Esophagus muscularis mucosa (tissue), 4 donors: ENCODE results near the gene CHN1.

Experiments
- CTCF ChIP-seq, 3 experiments: fragments of 200-600 bp in 2 of 3; fragments of 450-650 bp in 1 of 3; sonication (generic) in 2 of 3; IDR thresholded peaks; one replicate each; pipeline ENCODE4 v1.5.1; 2017 to 2019; ENCODE audit warnings: antibody characterized with exemption in 3 of 3, mild to moderate bottlenecking in 2 of 3, moderate library complexity in 1 of 3
- EP300 ChIP-seq: sonication (generic); formaldehyde crosslinking; IDR thresholded peaks from one replicate; pipeline ENCODE4 v1.6.1; 2017; ENCODE audit warnings: antibody characterized with exemption
- POLR2A ChIP-seq: fragments of 450-650 bp; IDR thresholded peaks from one replicate; pipeline ENCODE4 v1.6.1; 2017; ENCODE audit warnings: antibody characterized with exemption, moderate library complexity, mild to moderate bottlenecking, low read depth
- POLR2AphosphoS5 ChIP-seq, 2 donors: sonication (generic); formaldehyde crosslinking; IDR thresholded peaks; one replicate each; pipeline ENCODE4 v1.6.1; 2017; ENCODE audit warnings: antibody characterized with exemption in 2 of 2

- TF ChIP-seq POLR2A (no peak), CTCF (IDR thresholded peaks at IDR 0.05) (no peak), POLR2AphosphoS5 (IDR thresholded peaks at IDR 0.05) (no peak), EP300 (no peak)
Measured at GRCh38 chr2:174971868-174972781, 33.1 kb downstream of the CHN1 start.
